Measurements from ENCODE around the gene SLC12A8.
"Not testable (repeated sequence)": the region's sequence is repeated elsewhere in the genome, so short reads cannot be mapped to it uniquely, and the experiment has no call there.

- TF ChIP-seq, protein P1, sequence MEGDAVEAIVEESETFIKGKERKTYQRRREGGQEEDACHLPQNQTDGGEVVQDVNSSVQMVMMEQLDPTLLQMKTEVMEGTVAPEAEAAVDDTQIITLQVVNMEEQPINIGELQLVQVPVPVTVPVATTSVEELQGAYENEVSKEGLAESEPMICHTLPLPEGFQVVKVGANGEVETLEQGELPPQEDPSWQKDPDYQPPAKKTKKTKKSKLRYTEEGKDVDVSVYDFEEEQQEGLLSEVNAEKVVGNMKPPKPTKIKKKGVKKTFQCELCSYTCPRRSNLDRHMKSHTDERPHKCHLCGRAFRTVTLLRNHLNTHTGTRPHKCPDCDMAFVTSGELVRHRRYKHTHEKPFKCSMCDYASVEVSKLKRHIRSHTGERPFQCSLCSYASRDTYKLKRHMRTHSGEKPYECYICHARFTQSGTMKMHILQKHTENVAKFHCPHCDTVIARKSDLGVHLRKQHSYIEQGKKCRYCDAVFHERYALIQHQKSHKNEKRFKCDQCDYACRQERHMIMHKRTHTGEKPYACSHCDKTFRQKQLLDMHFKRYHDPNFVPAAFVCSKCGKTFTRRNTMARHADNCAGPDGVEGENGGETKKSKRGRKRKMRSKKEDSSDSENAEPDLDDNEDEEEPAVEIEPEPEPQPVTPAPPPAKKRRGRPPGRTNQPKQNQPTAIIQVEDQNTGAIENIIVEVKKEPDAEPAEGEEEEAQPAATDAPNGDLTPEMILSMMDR (IDR thresholded peaks at IDR 0.05) = not testable (repeated sequence)
- TF ChIP-seq POLR2A (IDR thresholded peaks at IDR 0.05) = not testable (repeated sequence)
Measured at GRCh38 chr3:125082339-125082738, 130.2 kb downstream of the SLC12A8 start.
